Epithelial cell of esophagus (primary cell): ENCODE results near the gene GRB14.

Source experiments
- DNase-seq: peaks from one replicate; pipeline ENCODE4 v3.0.0; 2010; ENCODE audit warnings: low read depth
- H3K4me3 ChIP-seq: 2 replicates; pipeline ENCODE4 v1.5.1; 2011; ENCODE audit warnings: mild to moderate bottlenecking, low read length, control low read depth
- TF ChIP-seq, protein P1 (sequence below): IDR thresholded peaks from 2 replicates; pipeline ENCODE4 v1.5.1; 2011; ENCODE audit warnings: low read depth, mild to moderate bottlenecking, low read length, control low read depth, inconsistent platforms; ENCODE audit not compliant: insufficient read depth; ENCODE audit errors: missing control alignments

The GRB14 gene

GRCh38 chr2:164509137-164509877 lies 112.0 kb downstream of the GRB14 start:
- no peak overlapping the region for H3K4me3 ChIP-seq
- TF ChIP-seq, protein P1, sequence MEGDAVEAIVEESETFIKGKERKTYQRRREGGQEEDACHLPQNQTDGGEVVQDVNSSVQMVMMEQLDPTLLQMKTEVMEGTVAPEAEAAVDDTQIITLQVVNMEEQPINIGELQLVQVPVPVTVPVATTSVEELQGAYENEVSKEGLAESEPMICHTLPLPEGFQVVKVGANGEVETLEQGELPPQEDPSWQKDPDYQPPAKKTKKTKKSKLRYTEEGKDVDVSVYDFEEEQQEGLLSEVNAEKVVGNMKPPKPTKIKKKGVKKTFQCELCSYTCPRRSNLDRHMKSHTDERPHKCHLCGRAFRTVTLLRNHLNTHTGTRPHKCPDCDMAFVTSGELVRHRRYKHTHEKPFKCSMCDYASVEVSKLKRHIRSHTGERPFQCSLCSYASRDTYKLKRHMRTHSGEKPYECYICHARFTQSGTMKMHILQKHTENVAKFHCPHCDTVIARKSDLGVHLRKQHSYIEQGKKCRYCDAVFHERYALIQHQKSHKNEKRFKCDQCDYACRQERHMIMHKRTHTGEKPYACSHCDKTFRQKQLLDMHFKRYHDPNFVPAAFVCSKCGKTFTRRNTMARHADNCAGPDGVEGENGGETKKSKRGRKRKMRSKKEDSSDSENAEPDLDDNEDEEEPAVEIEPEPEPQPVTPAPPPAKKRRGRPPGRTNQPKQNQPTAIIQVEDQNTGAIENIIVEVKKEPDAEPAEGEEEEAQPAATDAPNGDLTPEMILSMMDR: no peak
- no peak for DNase-seq

- peak; percentile 73 for DNase-seq
- H3K4me3 ChIP-seq: no peak overlapping the region
- TF ChIP-seq, protein P1: peak; percentile 55
Measured at GRCh38 chr2:164504253-164504652, 117.0 kb downstream of the GRB14 start.

GRCh38 chr2:164498836-164499235 lies 122.4 kb downstream of the GRB14 start:
- no peak for DNase-seq
- TF ChIP-seq, protein P1: no peak
- H3K4me3 ChIP-seq: no peak overlapping the region

DNA sequence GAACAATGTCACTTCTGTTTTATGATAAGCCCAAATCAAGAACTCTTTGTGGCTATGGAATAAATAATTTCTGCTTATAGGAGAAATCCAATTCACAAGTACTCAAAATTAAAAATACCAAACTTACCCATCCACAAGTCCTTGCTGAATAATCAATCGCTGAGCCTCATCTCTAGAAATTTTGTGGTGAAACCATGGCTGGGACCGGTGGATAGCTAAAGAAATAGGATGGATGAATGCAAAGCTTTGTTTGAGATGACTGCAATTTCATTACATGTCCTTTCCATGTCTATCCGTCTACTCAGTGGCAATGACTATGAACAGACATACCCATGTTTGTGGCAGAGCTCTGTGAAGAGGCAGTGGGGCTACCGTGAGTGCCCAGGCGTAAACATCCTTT lies 124.4 kb downstream of the GRB14 start:
- TF ChIP-seq, protein P1: no peak
- DNase-seq: no peak
- H3K4me3 ChIP-seq: no peak overlapping the region

- no peak for DNase-seq
- TF ChIP-seq, protein P1: no peak
- no peak overlapping the region for H3K4me3 ChIP-seq
Measured at GRCh38 chr2:164496421-164496820, 124.9 kb downstream of the GRB14 start.

DNA sequence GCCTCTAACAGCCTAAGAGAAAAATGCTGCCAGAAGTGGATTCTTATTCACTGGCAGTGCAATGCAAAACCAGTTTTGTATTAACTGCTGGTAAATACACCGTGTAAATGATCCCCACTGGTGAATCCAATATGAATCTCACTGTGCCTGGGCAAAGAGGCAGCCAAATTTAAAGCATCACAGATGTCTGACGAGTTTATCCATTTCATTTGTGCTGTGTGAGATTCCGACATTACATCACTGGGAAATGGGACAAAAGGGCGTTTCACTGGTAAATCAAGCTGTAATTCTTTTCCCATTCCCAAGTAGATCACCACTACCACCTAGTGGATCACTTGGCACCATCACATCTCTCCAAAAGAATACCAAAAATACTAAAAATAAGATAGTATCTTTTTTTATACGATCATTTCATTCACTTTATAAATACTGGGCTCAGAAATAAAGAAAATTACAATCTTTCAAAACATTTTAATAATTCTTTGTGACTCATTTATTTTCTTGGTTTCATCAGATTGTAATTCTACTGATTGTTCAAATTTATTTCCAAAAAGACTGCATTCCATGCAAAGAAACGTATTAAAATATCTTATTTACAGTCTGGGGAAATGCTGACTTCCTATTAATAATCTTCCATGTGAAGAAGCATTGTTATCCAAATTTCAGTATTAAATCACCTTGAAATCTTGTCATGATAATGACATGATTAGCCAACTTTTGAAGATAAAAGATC lies 125.6 kb downstream of the GRB14 start:
- TF ChIP-seq, protein P1: peak; percentile 72
- peak; percentile 66 for DNase-seq
- H3K4me3 ChIP-seq: no peak overlapping the region
